Embryonic facial prominence (tissue), 1 donor: ENCODE results near the gene WDR46.
A peak's percentile ranks its signal among the peaks of the same experiment; 100 is the strongest.
"Not testable (repeated sequence)": the region's sequence is repeated elsewhere in the genome, so short reads cannot be mapped to it uniquely, and the experiment has no call there.

Source experiments
- DNase-seq: peaks from one replicate; pipeline ENCODE4 v3.0.0-alpha.2; 2016; ENCODE audit errors: extremely low spot score

WDR46 gene

DNA sequence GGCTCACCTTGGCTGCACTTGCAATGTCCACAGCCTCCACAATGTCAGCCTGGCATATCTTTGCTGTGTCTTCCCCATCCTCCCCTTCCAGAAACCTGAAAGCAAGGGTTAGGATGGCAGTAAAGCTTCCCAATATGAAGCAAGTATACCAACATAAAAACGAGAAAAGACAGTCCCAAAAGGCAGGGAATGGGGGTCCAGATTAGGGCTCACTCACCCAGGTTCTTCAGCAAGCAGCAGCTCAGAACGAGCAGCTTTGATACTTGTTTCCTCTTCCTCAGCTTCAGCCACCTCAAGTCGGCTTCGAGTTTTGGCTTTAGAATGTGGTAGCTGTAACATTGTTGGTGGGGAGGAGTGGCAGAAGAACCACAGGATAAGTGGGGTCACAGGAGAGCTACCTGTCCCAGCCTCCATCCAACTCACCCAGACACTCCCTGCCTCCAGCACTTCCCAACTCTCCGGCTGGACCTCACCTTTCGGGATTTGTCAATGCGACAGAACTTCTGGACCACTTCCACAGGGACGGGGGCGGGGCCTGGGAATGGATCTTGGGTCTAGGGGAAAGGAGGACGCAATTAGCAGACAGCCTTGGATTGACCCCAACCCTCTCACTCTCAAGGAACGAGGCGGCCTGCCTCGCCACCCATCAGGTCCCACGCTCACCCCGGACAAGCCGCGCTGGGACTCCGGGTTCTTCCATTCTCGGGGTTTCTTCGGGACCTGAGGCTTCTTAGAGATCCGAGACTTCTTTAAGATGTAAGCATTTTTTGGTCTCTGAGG, 708 bp downstream of the WDR46 start:
- DNase-seq = peak; percentile 5

- peak; percentile 4 for DNase-seq
Observed at GRCh38 chr6:33286946-33287914, 1.8 kb downstream of the WDR46 start.

DNA sequence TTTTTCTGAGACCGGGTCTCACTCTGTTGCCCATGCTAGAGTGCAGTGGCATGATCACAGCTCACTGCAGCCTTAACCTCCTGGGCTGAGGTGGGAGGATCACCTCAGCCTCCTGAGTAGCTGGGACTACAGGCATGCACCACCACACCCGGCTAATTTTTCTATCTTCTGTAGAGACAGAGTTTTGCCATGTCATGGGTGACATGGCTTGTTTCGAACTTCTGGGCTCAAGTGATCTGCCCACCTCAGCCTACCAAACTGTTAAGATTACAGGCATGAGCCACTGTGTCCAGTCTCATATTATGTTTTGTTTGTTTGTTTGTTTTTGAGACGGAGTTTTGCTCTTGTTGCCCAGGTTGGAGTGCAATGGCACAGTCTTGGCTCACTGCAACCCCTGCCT, 3.8 kb downstream of the WDR46 start:
- DNase-seq = not testable (repeated sequence)

- no peak for DNase-seq
Observed at GRCh38 chr6:33280539-33280938, 8.5 kb downstream of the WDR46 start.

- DNase-seq = no peak
Observed at GRCh38 chr6:33279971-33280511, 9.0 kb downstream of the WDR46 start.

DNA sequence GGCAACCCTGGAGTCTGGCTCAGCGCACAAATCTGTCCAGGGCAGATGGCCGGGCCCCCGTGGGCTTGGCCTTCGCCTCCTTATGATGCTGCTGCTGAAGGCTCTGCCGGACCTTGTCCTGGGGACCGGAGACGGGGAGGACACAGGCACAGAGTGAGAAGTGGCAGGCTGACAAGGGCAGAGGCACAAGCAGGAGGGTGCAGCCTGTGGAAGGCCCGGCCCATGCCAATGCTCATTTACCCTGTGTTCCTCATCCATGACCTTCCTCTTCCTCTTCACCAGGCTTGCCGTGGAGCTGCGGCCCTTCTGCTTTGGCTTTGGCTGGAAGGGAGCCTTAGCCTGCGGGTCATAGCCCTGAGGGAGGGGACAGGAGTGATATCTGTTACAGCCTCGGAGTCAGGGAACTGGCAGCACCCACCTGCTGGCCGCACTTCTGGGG, 9.8 kb downstream of the WDR46 start:
- DNase-seq = no peak

DNA sequence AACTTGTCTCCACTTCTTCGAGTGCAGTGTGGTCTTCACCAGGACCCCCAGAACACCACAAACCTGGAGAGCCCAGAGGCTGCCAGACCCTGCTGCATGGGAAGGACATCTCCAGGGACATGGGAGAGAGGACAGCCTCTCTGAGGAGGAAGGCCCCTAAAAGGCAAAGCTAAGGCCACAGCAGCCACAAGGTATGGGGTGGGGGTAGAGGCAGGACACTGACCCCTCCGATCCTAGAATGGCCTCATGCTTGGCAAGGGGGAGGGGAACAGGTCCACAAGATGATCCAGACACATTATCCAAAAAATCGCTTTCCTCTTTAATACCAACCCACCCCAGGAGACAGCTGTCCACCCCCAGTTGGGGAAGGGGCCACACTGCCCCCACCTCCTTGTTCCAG, 10.2 kb downstream of the WDR46 start:
- DNase-seq = no peak

- no peak for DNase-seq
Observed at GRCh38 chr6:33278392-33278741, 10.7 kb downstream of the WDR46 start.

DNA sequence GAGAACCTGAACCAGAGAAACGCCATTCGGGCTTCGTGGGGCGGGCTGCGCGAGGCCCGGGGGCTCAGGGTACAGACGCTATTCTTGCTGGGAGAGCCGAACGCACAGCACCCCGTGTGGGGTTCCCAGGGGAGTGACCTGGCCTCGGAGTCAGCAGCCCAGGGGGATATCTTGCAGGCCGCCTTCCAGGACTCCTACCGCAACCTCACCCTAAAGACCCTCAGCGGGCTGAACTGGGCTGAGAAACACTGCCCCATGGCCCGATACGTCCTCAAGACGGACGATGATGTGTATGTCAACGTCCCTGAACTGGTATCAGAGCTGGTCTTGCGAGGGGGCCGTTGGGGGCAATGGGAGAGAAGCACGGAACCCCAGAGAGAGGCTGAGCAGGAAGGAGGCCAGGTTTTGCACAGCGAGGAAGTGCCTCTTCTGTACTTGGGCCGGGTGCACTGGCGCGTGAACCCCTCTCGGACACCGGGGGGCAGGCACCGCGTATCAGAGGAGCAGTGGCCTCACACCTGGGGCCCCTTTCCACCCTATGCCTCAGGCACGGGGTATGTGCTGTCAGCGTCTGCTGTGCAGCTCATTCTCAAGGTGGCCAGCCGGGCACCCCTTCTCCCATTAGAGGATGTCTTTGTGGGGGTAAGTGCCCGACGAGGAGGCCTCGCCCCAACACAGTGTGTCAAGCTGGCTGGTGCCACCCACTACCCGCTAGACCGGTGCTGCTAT, 11.2 kb downstream of the WDR46 start:
- no peak for DNase-seq

DNA sequence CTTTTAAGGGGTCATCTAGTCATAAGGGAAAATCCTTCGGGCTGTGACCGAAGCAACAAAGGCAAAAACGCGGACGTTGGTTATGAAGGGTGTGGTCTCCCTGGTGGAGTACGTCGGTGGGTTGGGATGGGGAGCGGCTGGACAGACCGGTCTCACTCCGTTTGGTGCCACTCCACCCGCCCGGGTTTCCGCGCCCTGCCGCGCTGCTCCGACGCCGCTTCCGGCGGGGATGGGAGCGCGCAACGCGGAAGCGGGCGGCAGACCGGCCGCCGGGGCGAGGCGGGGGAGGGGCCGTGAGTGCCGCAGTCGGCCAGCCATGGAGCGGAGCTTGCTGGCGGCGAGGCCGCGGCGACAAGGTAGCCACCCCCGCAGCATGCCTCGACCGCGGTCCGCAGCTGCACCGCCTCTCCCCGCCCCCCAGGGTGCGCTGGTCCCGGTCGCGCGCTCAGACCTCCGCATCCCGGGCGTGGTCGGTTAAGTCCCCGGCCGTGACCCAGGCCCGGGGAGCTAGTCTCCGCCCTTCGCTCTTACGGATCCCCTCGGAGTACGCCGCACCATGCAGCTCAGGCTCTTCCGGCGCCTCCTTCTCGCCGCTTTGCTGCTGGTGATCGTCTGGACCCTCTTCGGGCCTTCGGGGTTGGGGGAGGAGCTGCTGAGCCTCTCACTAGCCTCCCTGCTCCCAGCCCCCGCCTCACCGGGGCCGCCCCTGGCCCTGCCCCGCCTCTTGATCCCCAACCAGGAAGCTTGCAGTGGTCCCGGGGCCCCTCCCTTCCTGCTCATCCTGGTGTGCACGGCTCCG, 12.0 kb downstream of the WDR46 start, which contains the start of gene B3GALT4:
Gene B3GALT4, plus strand, starts transcription at position 260 of the 799 bp plus-strand sequence. Its CDS starts 297 bp downstream, at position 557.
- DNase-seq = no peak

DNA sequence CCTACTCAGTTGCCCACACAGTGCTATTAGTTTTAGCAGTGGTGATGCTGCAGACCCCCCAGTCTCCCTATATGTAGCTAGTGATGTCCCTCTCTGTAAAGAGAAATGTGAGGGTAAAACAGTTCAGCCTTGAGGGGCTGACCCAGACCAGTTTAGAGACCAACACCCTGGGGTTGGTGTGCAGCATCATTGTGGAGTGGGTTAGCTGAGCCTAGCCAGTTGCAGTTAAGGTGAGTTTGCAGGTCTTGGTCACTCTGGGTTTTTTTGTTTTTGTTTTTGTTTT, 12.5 kb downstream of the WDR46 start:
- no peak for DNase-seq

- not testable (repeated sequence) for DNase-seq
Observed at GRCh38 chr6:33275795-33276580, 13.1 kb downstream of the WDR46 start.

DNA sequence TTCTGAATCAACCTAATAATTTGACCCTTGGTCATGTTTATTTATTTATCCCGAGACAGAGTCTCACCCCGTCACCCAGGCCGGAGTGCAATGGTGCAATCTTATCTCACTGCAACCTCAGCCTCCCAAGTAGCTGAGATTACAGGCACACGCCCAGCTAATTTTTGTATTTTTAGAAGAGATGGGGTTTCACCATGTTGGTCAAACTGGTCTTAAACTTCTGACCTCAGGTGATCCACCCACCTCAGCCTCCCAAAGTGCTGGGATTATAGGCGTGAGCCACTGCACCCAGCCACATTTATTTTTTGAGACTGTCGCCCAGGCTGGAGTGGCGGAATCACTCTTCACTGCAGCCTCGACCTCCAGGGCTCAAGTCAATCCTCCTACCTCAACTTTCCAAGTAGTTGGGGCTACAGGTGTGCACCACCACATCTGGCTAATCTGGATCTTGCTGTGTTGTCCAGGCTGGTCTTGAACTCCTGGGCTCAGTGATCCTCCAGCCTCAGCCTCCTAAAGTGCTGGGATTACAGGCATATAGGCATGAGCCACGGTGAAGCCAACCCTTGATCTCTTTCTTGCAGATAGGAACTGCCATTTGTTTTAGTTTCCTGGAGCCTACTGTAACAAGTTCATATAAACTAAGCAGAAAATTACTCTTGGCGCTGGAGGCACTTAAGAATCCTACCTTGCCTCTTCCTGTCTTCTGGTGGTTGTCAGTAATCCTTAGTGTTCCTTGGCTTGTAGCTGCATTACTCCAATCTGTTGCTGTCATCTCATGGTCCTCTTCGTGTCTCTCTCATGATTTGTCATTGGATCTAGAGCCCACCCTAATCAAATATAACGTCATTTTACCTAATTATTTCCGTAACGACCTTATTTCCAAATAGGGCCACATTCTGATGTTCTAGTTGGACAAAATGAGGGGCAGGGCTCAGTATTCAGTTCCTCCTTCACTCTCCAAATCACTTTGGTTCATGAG, 14.8 kb downstream of the WDR46 start:
- DNase-seq = no peak

GRCh38 chr6:33273129-33273923, 15.7 kb downstream of the WDR46 start:
- DNase-seq = no peak

DNA sequence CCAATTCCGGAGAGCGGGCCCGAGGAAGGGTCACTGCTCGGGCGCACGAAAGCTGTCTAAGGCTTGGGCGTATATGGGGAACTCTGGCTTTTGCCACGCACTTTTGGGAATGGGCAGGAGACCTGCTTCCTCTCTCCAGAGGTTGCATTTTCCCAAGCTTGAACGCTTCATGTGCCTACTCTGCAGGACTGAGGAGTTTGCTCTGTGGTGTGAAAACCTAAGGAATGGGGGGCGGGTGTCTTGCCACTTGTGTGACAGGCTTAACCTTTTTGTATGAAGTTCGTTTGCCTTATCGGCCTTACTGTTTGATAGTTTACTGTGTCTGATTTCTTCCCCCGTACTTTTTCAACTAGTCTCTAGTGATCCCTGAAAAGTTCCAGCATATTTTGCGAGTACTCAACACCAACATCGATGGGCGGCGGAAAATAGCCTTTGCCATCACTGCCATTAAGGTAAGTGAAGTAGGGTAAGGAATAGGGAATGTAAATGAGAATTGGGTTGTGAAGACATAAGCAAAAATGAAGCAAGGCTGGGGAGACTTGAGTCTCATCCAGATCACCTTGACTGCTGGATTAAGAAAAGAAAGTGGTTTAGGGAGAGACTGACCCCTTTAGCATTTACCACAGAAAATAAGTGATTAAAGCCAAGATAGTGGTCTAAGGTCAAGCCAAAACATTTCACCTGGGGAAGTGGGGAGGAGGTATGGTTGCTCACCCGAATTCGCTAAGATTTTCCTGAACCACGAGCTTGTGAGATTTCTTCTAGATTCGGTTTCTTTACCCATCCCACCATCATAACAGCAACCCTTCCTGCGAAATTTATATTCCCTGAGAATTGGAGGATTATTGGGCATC, 16.5 kb downstream of the WDR46 start:
- DNase-seq = no peak

DNA sequence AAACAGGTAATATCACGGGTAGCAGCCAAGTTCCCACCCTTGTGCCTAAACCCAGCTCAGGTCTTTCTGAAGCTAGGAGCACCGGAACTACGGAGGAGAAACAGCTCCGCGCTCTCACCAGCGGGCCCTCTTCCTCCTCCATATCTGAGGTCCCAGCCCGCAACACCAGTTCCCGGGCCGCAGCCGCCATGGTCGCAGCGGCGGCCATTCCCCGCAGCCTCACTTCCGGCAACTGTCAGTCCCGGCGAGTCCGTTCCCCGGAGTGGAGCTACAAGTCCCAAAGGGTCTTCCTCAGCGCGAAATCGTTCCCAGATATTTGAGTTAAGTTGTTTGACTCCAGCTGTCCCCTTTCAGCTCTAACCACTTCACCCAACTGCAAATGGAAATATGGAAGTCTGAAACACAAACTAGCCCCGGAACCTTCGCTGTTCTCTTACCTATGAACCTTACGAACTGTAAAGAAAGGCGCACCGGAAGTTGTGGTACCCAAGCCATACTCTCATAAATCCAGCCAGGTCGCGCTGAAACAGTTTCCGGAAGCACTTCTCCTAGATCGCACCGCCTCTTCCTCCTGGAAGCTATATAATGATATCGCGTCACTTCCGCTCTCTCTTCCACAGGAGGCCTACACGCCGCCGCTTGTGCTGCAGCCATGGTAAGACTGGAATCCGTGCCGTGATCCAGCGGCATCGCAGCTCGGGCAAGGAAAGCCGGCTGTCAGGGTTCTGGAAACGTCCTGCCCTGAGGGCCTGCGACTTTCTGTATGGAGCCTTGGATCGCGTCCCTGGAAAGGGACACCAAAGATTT, 17.4 kb downstream of the WDR46 start, which contains the start of the genes RPS18 and VPS52:
Gene RPS18, plus strand, starts transcription at position 608 of the 807 bp plus-strand sequence. Its CDS starts 45 bp downstream, at position 653.
Gene VPS52, minus strand, starts transcription at position 409 of the 807 bp plus-strand sequence. Its CDS starts 201 bp downstream, at position 208.
- DNase-seq = peak; percentile 100
